B cell (primary cell): ENCODE data around the gene SLC12A7.

Experiments
- CTCF ChIP-seq: fragments of 200-600 bp; IDR thresholded peaks from one replicate; pipeline ENCODE4 v1.8.0; 2022; ENCODE audit warnings: antibody characterized with exemption, mild to moderate bottlenecking
- EZH2 ChIP-seq: IDR thresholded peaks from 2 replicates; pipeline ENCODE4 v1.6.1; 2012; ENCODE audit warnings: borderline replicate concordance, low read depth, mild to moderate bottlenecking, moderate library complexity, low read length; ENCODE audit not compliant: insufficient read depth, poor library complexity, severe bottlenecking

- TF ChIP-seq CTCF (no peak), EZH2 (no peak)
These were observed 55.0 kb downstream of the SLC12A7 start for GRCh38 chr5:1056611-1057484.
